ENCODE results near the gene FLOT2. TPM values are rescaled to one million over a fixed set of nuclear protein-coding genes. Genes with fewer than 3 reads are reported as not detected.
"Not testable (repeated sequence)": the region's sequence is repeated elsewhere in the genome, so short reads cannot be mapped to it uniquely, and the experiment has no call there.

The FLOT2 gene
- total and polyA plus RNA-seq, 4 donors, result 51.8 to 108 (median 78.7) TPM

DNA sequence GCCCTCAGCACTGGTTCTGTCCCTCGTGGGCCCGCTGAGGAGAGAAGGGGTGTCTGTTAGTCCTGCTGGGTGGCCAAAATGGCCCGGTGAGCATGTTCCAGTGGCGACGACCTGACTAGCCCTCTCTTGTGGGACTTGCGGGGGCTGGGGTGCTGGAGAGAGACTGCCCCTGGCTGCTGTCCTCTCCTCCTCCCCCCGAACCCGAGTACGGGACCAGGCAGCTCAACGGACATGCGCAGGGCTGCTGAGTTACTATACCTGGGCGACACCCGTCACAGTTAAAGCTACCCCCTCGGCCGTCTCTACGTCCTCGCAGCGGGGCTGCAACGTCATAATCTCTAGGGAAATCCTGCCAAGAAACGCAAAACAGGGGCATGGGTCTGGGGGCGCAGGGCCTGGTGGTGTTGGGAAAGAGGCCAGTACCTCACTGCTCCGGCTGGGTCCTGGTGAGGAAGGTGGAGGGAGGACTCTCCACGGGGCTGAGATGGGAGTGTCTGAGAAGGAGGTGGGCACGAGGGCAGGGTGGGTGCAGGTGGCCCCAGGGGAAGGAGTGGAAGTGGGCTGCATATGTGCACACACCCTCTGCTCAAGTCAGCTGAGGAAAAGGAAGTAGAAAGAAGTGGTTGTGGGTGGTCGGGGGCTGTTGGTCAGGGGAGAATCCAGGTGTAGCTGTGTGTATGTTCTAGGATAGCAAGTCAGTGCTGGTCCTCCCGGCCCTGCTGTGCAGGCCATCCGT is 13.4 kb downstream of the FLOT2 start:
- intact Hi-C loops (cut with DNase I), result no loop called here

DNA sequence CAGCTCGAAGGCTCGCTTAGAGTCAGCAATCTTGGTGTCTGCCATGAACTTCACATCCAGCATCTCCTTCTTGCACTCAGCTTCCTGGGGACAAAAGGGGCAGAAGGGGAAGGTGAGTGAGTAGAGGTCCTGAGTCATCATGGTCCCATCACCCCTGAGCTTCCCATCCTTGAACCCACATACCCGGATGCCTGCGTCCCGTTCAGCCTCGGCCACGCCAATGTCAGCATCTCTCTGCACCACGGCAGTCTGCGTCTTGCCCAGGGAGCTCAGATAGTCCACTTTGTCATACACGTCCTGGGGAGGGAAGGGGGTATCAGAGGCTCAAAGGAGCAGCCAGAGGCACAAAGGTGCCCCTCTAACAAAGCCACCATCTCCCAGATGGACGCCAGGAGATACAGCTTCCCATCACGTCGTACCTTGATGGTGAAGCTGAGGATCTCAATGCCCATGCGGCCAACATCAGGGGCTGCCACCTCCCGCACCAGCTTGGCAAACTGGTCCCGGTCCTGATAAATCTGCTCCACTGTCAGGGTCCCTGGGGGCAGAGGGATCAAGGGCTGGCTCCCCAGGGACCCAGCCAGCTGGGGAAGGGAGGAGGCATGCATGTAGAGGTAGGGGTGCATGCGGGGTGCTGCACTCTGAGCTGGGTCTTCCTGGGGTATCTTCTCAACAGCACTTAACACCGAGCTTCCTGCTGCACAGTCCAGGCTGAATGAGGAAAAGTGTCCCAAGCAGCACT is 15.2 kb downstream of the FLOT2 start:
- WGBS, 2 donors, result 89 to 90% methylated on average over 18 of the region's 18 CpGs
- H3K4me3 ChIP-seq (ENCODE audit: low read length in 2 of 2), result no peak overlapping the region
- intact Hi-C loops (cut with DNase I), result no loop called here

More for the DNA sequence above, 13.4 kb downstream of the FLOT2 start:
- Histone ChIP-seq H3K9me3 (ENCODE audit: control insufficient read depth, low read length) (no peaks in the 10 kb centered on the region), H3K36me3 (ENCODE audit: control insufficient read depth in 1 of 2, insufficient read depth in 2 of 2, low read length in 1 of 2) (peaks cover 0 to 14% of the 10 kb centered on the region in 2 donors), H3K27ac (ENCODE audit: low read depth in 1 of 2, low read length in 2 of 2) (no peak overlapping the region), H3K4me3 (ENCODE audit: low read length in 2 of 2) (no peak overlapping the region), H3K27me3 (ENCODE audit: control insufficient read depth in 1 of 2, insufficient read depth in 2 of 2, low read length in 1 of 2) (no peaks in the 10 kb centered on the region), H3K4me1 (ENCODE audit: control insufficient read depth in 1 of 2, insufficient read depth in 2 of 2, low read length in 2 of 2) (no peaks in the 10 kb centered on the region)
- WGBS, 2 donors, result 79 to 82% methylated on average over 24 to 27 of the region's 27 CpGs
- no peak for ATAC-seq (ENCODE audit: low FRiP score)
- peak in 1 of 2 donors; percentile 12 for DNase-seq

DNA sequence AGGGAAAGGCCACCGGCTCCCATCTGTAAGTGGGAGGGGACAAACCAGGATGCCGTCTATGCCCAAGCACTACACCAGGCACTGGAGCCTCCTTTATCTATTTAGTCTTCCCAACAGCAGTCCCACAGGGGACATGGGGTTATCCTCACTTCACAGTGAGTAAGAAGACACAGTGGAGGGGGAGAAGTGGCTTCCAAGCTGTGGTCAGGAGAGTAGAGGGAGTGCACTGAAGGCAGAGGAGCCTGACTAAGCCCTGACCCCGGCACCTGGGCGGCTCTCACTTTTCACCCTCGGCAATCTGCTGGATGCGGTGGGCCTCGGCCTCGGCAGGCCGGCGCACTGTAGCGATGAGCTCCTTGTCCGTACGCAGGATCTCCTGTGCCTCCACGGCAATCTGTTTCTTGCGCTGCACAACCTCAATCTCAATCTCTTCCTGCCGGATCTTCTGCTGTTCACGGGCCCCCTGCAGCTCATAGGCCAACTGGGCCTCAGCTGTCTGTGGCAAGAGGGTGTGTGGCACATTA is 15.9 kb downstream of the FLOT2 start:
- no peaks in the 10 kb centered on the region for H3K9me3 ChIP-seq (ENCODE audit: control insufficient read depth, low read length)
- no peak overlapping the region for H3K4me3 ChIP-seq (ENCODE audit: low read length in 2 of 2)
- H3K27ac ChIP-seq (ENCODE audit: low read depth in 1 of 2, low read length in 2 of 2), result no peak overlapping the region
- peaks cover 0 to 14% of the 10 kb centered on the region in 2 donors for H3K36me3 ChIP-seq (ENCODE audit: control insufficient read depth in 1 of 2, insufficient read depth in 2 of 2, low read length in 1 of 2)
- H3K27me3 ChIP-seq (ENCODE audit: control insufficient read depth in 1 of 2, insufficient read depth in 2 of 2, low read length in 1 of 2), result no peaks in the 10 kb centered on the region
- no peaks in the 10 kb centered on the region for H3K4me1 ChIP-seq (ENCODE audit: control insufficient read depth in 1 of 2, insufficient read depth in 2 of 2, low read length in 2 of 2)
- no peak for DNase-seq
- no peak for ATAC-seq (ENCODE audit: low FRiP score)
- intact Hi-C loops (cut with DNase I), result no loop called here
- 94 to 95% methylated on average over 17 of the region's 17 CpGs for WGBS, 2 donors

More for the DNA sequence above, 15.2 kb downstream of the FLOT2 start:
- Histone ChIP-seq H3K27me3 (ENCODE audit: control insufficient read depth in 1 of 2, insufficient read depth in 2 of 2, low read length in 1 of 2) (no peaks in the 10 kb centered on the region), H3K9me3 (ENCODE audit: control insufficient read depth, low read length) (no peaks in the 10 kb centered on the region), H3K4me1 (ENCODE audit: control insufficient read depth in 1 of 2, insufficient read depth in 2 of 2, low read length in 2 of 2) (no peaks in the 10 kb centered on the region), H3K36me3 (ENCODE audit: control insufficient read depth in 1 of 2, insufficient read depth in 2 of 2, low read length in 1 of 2) (peaks cover 0 to 14% of the 10 kb centered on the region in 2 donors), H3K27ac (ENCODE audit: low read depth in 1 of 2, low read length in 2 of 2) (no peak overlapping the region)
- DNase-seq, result no peak
- ATAC-seq (ENCODE audit: low FRiP score), result no peak

DNA sequence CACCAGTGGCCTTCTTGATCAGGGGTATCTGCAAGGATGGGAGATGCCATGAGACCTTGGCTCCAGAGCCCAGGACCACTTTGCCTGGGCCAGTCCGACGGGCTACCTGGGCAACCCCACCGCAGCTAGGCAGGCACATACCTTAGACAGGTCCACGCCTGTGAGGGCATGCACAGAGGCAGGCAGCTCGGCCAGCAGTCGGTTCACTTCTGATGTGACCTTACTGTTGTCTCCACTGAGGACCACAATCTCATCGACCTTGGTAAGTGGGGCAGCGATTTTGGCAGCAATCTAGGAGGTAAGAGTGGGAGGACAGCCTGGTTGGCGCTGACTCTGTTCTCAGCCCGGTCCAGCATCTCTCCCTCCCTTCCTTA is 17.0 kb downstream of the FLOT2 start:
- H3K36me3 ChIP-seq (ENCODE audit: control insufficient read depth in 1 of 2, insufficient read depth in 2 of 2, low read length in 1 of 2), result peaks cover 0 to 14% of the 10 kb centered on the region in 2 donors
- no peak overlapping the region for H3K4me3 ChIP-seq (ENCODE audit: low read length in 2 of 2)
- intact Hi-C loops (cut with DNase I), result no loop called here
- H3K27ac ChIP-seq (ENCODE audit: low read depth in 1 of 2, low read length in 2 of 2), result no peak overlapping the region
- DNase-seq (no peak), ATAC-seq (ENCODE audit: low FRiP score) (no peak)
- 84 to 90% methylated on average over 10 of the region's 10 CpGs for WGBS, 2 donors
- H3K4me1 ChIP-seq (ENCODE audit: control insufficient read depth in 1 of 2, insufficient read depth in 2 of 2, low read length in 2 of 2), result no peaks in the 10 kb centered on the region
- H3K9me3 ChIP-seq (ENCODE audit: control insufficient read depth, low read length), result no peaks in the 10 kb centered on the region
- no peaks in the 10 kb centered on the region for H3K27me3 ChIP-seq (ENCODE audit: control insufficient read depth in 1 of 2, insufficient read depth in 2 of 2, low read length in 1 of 2)

DNA sequence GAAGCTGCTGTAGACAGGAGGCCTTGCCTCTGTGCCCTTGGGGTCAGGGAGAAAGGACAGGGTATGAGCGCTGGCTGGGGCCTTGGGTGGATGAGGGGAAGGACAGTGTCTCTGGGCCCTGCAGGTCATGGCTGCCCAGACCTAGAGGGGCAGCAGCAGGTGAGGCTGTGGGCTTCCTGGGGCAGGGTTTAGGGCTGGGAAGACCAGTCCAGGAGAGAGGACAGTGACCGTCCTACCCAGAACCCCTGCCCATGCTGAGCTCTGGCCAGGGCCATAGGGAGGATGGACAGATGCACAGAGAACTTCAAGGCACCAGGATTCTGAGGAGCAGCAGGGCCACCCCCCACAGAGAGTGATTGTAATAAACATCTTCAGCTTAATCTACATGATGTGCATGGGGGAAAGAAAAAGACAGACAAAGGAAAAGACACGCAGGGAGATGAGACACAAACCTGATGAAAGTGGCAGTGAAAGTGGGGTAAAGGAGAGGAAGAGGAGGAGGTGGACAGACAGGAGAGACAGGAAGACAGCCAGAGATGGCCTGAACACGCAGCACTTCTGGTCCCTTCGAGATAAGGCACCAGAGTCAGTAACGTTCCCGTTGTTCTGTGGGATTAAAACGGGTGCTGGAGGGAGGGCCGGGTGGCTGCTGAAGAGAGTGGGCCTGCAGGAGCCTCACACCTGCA is 17.5 kb downstream of the FLOT2 start:
- ATAC-seq (ENCODE audit: low FRiP score) (no peak), DNase-seq (no peak)
- Histone ChIP-seq H3K36me3 (ENCODE audit: control insufficient read depth in 1 of 2, insufficient read depth in 2 of 2, low read length in 1 of 2) (peaks cover 0 to 14% of the 10 kb centered on the region in 2 donors), H3K27ac (ENCODE audit: low read depth in 1 of 2, low read length in 2 of 2) (no peak overlapping the region), H3K4me3 (ENCODE audit: low read length in 2 of 2) (no peak overlapping the region), H3K9me3 (ENCODE audit: control insufficient read depth, low read length) (no peaks in the 10 kb centered on the region), H3K27me3 (ENCODE audit: control insufficient read depth in 1 of 2, insufficient read depth in 2 of 2, low read length in 1 of 2) (no peaks in the 10 kb centered on the region), H3K4me1 (ENCODE audit: control insufficient read depth in 1 of 2, insufficient read depth in 2 of 2, low read length in 2 of 2) (no peaks in the 10 kb centered on the region)
- intact Hi-C loops (cut with DNase I), result no loop called here
- WGBS, 2 donors, result 80 to 81% methylated on average over 9 of the region's 9 CpGs

DNA sequence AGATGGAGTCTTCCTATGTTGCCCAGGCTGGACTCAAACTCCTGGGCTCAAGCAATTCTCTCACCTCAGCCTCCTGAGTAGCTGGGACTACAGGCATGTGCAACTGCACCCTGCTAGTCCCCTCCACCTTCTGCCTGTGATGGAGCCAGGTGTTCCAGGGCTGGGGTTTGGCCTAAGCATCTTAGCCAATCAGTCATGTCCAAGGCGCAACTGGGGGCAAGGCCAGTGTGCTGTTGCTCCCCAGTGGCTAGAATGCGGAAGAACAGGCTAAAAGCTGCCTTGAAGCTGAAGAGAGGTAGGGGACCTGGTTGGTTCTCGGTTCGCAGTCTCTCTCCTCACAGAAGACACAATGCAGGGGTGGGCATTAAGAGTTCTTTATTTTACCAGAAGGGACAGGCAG is 18.6 kb downstream of the FLOT2 start:
- no peak for ATAC-seq (ENCODE audit: low FRiP score)
- WGBS, 2 donors, result 63 to 67% methylated on average over 4 of the region's 4 CpGs

DNA sequence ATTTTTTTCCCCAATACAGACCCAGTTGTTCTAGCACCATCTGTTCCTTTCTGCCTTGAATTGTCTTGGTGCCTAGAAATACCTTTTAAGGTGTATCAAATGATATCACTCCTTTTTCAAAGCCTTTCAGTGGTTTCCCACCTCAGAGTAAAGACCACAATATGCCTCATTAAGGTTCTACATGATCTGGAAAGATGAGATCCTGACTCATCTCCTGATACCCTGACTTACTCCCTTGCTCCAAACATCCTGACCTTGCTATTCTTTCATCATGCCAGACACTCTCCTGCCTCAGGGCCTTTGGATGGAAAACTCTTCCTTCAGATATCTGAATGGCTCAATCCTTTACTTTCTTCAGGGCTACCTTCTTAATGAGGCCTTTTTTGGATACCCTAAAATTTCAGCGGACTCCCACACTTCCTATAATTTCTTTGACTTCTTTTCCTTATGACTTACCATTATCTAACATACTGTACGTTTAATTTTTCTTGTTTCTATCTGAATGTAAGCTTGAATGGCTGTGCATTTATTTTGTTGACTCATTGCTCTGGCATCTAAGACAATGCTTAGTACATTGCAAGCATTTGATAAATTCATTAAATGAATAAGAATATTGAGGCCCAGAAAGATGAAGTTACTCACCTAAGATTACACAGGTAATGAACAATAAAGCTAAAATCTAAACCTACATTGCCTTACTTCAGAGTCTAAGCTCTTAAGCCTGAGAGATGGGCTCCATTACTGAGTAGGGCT is 19.2 kb downstream of the FLOT2 start:
- Histone ChIP-seq H3K27ac (ENCODE audit: low read depth in 1 of 2, low read length in 2 of 2) (no peak overlapping the region), H3K9me3 (ENCODE audit: control insufficient read depth, low read length) (no peaks in the 10 kb centered on the region), H3K4me3 (ENCODE audit: low read length in 2 of 2) (no peak overlapping the region), H3K4me1 (ENCODE audit: control insufficient read depth in 1 of 2, insufficient read depth in 2 of 2, low read length in 2 of 2) (no peaks in the 10 kb centered on the region), H3K27me3 (ENCODE audit: control insufficient read depth in 1 of 2, insufficient read depth in 2 of 2, low read length in 1 of 2) (no peaks in the 10 kb centered on the region), H3K36me3 (ENCODE audit: control insufficient read depth in 1 of 2, insufficient read depth in 2 of 2, low read length in 1 of 2) (peaks cover 0 to 12% of the 10 kb centered on the region in 2 donors)
- WGBS, 2 donors, result 80% methylated on average over 2 of the region's 2 CpGs
- DNase-seq (no peak), ATAC-seq (ENCODE audit: low FRiP score) (no peak)
- intact Hi-C loops (cut with DNase I), result no loop called here

More for the DNA sequence above, 18.6 kb downstream of the FLOT2 start:
- peak in 1 of 2 donors; percentile 15 for DNase-seq
- Histone ChIP-seq H3K27ac (ENCODE audit: low read depth in 1 of 2, low read length in 2 of 2) (no peak overlapping the region), H3K36me3 (ENCODE audit: control insufficient read depth in 1 of 2, insufficient read depth in 2 of 2, low read length in 1 of 2) (peaks cover 0 to 12% of the 10 kb centered on the region in 2 donors), H3K4me3 (ENCODE audit: low read length in 2 of 2) (no peak overlapping the region), H3K9me3 (ENCODE audit: control insufficient read depth, low read length) (no peaks in the 10 kb centered on the region), H3K4me1 (ENCODE audit: control insufficient read depth in 1 of 2, insufficient read depth in 2 of 2, low read length in 2 of 2) (no peaks in the 10 kb centered on the region), H3K27me3 (ENCODE audit: control insufficient read depth in 1 of 2, insufficient read depth in 2 of 2, low read length in 1 of 2) (no peaks in the 10 kb centered on the region)
- intact Hi-C loops (cut with DNase I), result no loop called here

DNA sequence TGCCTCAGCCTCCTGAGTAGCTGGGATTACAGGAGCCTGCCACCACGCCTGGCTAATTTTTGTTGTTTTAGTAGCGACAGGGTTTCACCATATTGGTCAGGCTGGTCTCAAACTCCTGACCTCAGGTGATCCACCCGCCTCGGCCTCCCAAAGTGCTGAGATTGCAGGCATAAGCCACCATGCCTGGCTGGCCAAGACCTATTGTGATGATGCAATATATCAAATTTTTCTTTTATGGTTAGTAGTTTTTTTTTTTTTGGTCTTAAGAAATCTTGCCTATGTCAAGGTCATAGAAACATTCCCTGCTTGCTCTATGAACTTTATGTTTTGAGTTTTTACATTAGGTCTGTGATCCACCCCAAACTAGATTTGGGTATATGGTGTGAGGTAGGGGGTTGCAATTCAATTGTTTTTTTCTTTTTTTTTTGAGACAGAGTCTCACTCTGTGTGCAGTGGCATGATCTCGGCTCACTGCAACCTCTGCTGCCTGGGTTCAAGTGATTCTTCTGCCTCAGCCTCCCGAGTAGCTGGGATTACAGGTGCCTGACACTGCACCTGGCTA is 20.3 kb downstream of the FLOT2 start:
- ATAC-seq (ENCODE audit: low FRiP score); DNase-seq; H3K4me3 ChIP-seq (ENCODE audit: low read length in 2 of 2); H3K27me3 ChIP-seq (ENCODE audit: control insufficient read depth in 1 of 2, insufficient read depth in 2 of 2, low read length in 1 of 2); H3K4me1 ChIP-seq (ENCODE audit: control insufficient read depth in 1 of 2, insufficient read depth in 2 of 2, low read length in 2 of 2); H3K9me3 ChIP-seq (ENCODE audit: control insufficient read depth, low read length); intact Hi-C loops (cut with DNase I); H3K27ac ChIP-seq (ENCODE audit: low read depth in 1 of 2, low read length in 2 of 2); H3K36me3 ChIP-seq (ENCODE audit: control insufficient read depth in 1 of 2, insufficient read depth in 2 of 2, low read length in 1 of 2): not testable (repeated sequence)
- WGBS, 2 donors, result 90 to 94% methylated on average over 6 of the region's 6 CpGs
